ENCODE results near the gene C12orf42. TPM values are rescaled to one million over a fixed set of nuclear protein-coding genes. Genes with fewer than 3 reads are reported as not detected.

C12orf42 gene
- total and polyA plus RNA-seq, 10 of the 15 experiments (the other 5 are each of a cell fraction or from before 2014, with no cell fraction given), result 1.4 to 7.0 (median 2.4) TPM

DNA sequence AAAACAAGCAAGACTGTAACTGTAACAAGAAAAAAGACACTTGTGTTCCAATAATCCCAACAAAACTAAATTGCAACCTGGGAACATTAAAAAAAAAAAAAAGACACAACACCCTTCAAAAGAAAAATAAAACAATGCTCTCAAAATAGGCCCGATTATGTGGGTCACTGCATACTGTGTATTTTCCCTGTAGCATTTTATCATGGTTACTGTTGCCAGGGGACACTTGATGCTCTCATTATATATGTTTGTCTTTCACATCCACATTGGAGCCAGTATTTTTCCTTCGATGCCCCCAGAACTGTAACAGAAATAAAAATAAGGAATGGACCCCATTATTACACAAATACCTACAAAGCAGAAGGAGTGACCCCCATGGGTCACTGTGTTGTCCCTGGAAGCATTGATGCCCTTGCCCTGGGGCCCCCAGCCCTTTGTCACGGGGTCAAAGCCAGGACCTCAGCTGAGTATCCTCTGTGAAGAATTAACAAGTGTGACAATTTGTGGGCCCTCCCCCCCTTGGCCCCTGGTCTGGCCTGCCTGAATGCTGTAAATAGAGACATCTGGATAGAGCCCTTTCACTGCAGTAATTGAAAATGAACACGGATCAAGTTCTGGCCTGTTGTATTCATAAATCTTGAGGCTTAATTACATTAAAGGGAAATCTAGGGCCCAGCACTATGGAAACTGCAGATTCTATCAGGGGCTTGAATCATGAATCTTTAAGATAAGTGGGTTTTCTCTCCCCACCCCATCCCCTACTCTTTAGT lies 72.8 kb downstream of the C12orf42 start (continued):
- TF ChIP-seq, protein P1, sequence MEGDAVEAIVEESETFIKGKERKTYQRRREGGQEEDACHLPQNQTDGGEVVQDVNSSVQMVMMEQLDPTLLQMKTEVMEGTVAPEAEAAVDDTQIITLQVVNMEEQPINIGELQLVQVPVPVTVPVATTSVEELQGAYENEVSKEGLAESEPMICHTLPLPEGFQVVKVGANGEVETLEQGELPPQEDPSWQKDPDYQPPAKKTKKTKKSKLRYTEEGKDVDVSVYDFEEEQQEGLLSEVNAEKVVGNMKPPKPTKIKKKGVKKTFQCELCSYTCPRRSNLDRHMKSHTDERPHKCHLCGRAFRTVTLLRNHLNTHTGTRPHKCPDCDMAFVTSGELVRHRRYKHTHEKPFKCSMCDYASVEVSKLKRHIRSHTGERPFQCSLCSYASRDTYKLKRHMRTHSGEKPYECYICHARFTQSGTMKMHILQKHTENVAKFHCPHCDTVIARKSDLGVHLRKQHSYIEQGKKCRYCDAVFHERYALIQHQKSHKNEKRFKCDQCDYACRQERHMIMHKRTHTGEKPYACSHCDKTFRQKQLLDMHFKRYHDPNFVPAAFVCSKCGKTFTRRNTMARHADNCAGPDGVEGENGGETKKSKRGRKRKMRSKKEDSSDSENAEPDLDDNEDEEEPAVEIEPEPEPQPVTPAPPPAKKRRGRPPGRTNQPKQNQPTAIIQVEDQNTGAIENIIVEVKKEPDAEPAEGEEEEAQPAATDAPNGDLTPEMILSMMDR (IDR thresholded peaks at IDR 0.05 in 2 of 3, conservative IDR thresholded peaks at IDR 0.05 in 1 of 3; ENCODE audit: control insufficient read depth in 2 of 3, extremely low read depth in 1 of 3, insufficient read depth in 1 of 3, low read depth in 3 of 3, low read length in 3 of 3), result no peak
- no peak for TF ChIP-seq ETV6 (conservative IDR thresholded peaks at IDR 0.05 in 1 of 2, IDR thresholded peaks at IDR 0.05 in 1 of 2; ENCODE audit: borderline replicate concordance in 1 of 2, low read depth in 1 of 2)
- TF ChIP-seq, protein P2, sequence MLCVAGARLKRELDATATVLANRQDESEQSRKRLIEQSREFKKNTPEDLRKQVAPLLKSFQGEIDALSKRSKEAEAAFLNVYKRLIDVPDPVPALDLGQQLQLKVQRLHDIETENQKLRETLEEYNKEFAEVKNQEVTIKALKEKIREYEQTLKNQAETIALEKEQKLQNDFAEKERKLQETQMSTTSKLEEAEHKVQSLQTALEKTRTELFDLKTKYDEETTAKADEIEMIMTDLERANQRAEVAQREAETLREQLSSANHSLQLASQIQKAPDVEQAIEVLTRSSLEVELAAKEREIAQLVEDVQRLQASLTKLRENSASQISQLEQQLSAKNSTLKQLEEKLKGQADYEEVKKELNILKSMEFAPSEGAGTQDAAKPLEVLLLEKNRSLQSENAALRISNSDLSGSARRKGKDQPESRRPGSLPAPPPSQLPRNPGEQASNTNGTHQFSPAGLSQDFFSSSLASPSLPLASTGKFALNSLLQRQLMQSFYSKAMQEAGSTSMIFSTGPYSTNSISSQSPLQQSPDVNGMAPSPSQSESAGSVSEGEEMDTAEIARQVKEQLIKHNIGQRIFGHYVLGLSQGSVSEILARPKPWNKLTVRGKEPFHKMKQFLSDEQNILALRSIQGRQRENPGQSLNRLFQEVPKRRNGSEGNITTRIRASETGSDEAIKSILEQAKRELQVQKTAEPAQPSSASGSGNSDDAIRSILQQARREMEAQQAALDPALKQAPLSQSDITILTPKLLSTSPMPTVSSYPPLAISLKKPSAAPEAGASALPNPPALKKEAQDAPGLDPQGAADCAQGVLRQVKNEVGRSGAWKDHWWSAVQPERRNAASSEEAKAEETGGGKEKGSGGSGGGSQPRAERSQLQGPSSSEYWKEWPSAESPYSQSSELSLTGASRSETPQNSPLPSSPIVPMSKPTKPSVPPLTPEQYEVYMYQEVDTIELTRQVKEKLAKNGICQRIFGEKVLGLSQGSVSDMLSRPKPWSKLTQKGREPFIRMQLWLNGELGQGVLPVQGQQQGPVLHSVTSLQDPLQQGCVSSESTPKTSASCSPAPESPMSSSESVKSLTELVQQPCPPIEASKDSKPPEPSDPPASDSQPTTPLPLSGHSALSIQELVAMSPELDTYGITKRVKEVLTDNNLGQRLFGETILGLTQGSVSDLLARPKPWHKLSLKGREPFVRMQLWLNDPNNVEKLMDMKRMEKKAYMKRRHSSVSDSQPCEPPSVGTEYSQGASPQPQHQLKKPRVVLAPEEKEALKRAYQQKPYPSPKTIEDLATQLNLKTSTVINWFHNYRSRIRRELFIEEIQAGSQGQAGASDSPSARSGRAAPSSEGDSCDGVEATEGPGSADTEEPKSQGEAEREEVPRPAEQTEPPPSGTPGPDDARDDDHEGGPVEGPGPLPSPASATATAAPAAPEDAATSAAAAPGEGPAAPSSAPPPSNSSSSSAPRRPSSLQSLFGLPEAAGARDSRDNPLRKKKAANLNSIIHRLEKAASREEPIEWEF (IDR thresholded peaks at IDR 0.05; ENCODE audit: insufficient replicate concordance, low read depth, low read length), result no peak
- TF ChIP-seq, protein P3, sequence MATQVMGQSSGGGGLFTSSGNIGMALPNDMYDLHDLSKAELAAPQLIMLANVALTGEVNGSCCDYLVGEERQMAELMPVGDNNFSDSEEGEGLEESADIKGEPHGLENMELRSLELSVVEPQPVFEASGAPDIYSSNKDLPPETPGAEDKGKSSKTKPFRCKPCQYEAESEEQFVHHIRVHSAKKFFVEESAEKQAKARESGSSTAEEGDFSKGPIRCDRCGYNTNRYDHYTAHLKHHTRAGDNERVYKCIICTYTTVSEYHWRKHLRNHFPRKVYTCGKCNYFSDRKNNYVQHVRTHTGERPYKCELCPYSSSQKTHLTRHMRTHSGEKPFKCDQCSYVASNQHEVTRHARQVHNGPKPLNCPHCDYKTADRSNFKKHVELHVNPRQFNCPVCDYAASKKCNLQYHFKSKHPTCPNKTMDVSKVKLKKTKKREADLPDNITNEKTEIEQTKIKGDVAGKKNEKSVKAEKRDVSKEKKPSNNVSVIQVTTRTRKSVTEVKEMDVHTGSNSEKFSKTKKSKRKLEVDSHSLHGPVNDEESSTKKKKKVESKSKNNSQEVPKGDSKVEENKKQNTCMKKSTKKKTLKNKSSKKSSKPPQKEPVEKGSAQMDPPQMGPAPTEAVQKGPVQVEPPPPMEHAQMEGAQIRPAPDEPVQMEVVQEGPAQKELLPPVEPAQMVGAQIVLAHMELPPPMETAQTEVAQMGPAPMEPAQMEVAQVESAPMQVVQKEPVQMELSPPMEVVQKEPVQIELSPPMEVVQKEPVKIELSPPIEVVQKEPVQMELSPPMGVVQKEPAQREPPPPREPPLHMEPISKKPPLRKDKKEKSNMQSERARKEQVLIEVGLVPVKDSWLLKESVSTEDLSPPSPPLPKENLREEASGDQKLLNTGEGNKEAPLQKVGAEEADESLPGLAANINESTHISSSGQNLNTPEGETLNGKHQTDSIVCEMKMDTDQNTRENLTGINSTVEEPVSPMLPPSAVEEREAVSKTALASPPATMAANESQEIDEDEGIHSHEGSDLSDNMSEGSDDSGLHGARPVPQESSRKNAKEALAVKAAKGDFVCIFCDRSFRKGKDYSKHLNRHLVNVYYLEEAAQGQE (IDR thresholded peaks at IDR 0.05; ENCODE audit: low read depth, low read length), result no peak

Data from GM12878 (cell line).